Esophagus squamous epithelium (tissue), 5 donors: ENCODE data around the gene RIN3. TPM values are rescaled to one million over a fixed set of nuclear protein-coding genes. Genes with fewer than 3 reads are reported as not detected.
A peak's percentile ranks its signal among the peaks of the same experiment; 100 is the strongest.

Experiments used
- DNase-seq: peaks from one replicate; lab custom pipeline; 2025; lab: John Stamatoyannopoulos, UW
- H3K27ac ChIP-seq, 4 donors: fragments of 200-600 bp; sonication (generic); one replicate each; pipeline ENCODE4 v1.5.1; 2016 to 2019; ENCODE audit warnings: mild to moderate bottlenecking in 1 of 4
- H3K27me3 ChIP-seq, 4 donors: fragments of 200-600 bp; sonication (generic); 1 replicate in 3 of 4; 2 replicates in 1 of 4; pipeline versions ENCODE4 v1.5.1 to v1.6.0; 2017 to 2021; ENCODE audit warnings: antibody characterized with exemption in 1 of 4
- H3K36me3 ChIP-seq, 3 donors: fragments of 200-600 bp; sonication (generic); one replicate each; pipeline ENCODE4 v1.5.1; 2016 to 2019
- H3K4me1 ChIP-seq, 3 donors: fragments of 200-600 bp; sonication (generic); one replicate each; pipeline ENCODE4 v1.5.1; 2017 to 2019
- H3K4me3 ChIP-seq, 4 donors: fragments of 200-600 bp; sonication (generic); 1 replicate in 3 of 4; 2 replicates in 1 of 4; pipeline ENCODE4 v1.5.1; 2016 to 2019; ENCODE audit warnings: mild to moderate bottlenecking in 2 of 4, moderate library complexity in 1 of 4
- H3K9me3 ChIP-seq, 3 donors: fragments of 200-600 bp; sonication (generic); one replicate each; pipeline ENCODE4 v1.5.1; 2016 to 2019
- POLR2A ChIP-seq, 4 donors: fragments of 450-650 bp; IDR thresholded peaks; one replicate each; pipeline ENCODE4 v1.6.1; 2017; ENCODE audit warnings: antibody characterized with exemption in 4 of 4, mild to moderate bottlenecking in 4 of 4, moderate library complexity in 3 of 4
- WGBS, 2 donors: methylation state at CpG; one replicate each; pipeline ENCODE4 v1.1.5; 2018; 5-methylcytosine and 5-hydroxymethylcytosine counted together
- intact Hi-C: fragments of 100-400 bp; cut with DNase I; formaldehyde crosslinking; loops from one replicate; pipeline ENCODE4 v1.15.0; 2022
- total RNA-seq, 4 donors: library from RNA; depleted of rRNA; stranded (reverse); fragments of >200 nt; gene quantifications; one replicate each; pipeline ENCODE4 v1.1.0, GENCODE V29; 2016
- TF ChIP-seq, protein P1 (sequence below), 6 experiments: fragments of 450-650 bp in 4 of 6; fragments of 200-600 bp in 2 of 6; sonication (generic) in 2 of 6; IDR thresholded peaks; one replicate each; pipeline ENCODE4 v1.5.1; 2016 to 2019; ENCODE audit warnings: antibody characterized with exemption in 6 of 6, mild to moderate bottlenecking in 4 of 6, moderate library complexity in 4 of 6
- donor health status: DM: yes; HTN: yes; CAD: no.

RIN3 gene
- total RNA-seq, 4 donors from 2014 or later = 1.9 to 9.7 (median 4.4) TPM

DNA sequence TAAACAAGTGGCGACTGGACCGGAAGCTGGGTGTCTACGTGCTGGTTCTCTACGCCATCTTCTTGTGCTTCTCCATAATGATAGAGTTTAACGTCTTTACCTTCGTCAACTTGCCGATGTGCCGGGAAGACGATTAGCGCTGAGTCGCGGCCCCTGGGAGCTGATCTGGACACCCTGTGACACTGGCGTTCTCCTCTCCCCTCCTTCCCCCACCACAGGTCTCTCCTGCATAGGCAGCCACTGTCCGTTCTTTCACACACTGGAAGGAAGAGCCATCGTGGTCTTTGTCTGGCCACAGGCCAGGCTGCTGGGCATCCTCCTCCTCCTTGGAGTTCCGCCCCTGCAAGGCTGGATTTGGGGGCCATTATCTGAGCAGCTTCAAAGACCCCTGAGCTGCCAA, 20.1 kb upstream of the RIN3 start:
- 91 to 98% methylated on average over 8 to 15 of the region's 16 CpGs for WGBS, 2 donors
- H3K4me1 ChIP-seq = no peaks in the 10 kb centered on the region
- H3K36me3 ChIP-seq = no peaks in the 10 kb centered on the region
- no peak for DNase-seq
- H3K9me3 ChIP-seq = no peaks in the 10 kb centered on the region
- intact Hi-C loops = no loop called here
- TF ChIP-seq, protein P1, sequence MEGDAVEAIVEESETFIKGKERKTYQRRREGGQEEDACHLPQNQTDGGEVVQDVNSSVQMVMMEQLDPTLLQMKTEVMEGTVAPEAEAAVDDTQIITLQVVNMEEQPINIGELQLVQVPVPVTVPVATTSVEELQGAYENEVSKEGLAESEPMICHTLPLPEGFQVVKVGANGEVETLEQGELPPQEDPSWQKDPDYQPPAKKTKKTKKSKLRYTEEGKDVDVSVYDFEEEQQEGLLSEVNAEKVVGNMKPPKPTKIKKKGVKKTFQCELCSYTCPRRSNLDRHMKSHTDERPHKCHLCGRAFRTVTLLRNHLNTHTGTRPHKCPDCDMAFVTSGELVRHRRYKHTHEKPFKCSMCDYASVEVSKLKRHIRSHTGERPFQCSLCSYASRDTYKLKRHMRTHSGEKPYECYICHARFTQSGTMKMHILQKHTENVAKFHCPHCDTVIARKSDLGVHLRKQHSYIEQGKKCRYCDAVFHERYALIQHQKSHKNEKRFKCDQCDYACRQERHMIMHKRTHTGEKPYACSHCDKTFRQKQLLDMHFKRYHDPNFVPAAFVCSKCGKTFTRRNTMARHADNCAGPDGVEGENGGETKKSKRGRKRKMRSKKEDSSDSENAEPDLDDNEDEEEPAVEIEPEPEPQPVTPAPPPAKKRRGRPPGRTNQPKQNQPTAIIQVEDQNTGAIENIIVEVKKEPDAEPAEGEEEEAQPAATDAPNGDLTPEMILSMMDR (IDR thresholded peaks at IDR 0.05) = no peak
- H3K4me3 ChIP-seq = no peak overlapping the region
- H3K27me3 ChIP-seq = no peaks in the 10 kb centered on the region
- no peak overlapping the region for H3K27ac ChIP-seq

DNA sequence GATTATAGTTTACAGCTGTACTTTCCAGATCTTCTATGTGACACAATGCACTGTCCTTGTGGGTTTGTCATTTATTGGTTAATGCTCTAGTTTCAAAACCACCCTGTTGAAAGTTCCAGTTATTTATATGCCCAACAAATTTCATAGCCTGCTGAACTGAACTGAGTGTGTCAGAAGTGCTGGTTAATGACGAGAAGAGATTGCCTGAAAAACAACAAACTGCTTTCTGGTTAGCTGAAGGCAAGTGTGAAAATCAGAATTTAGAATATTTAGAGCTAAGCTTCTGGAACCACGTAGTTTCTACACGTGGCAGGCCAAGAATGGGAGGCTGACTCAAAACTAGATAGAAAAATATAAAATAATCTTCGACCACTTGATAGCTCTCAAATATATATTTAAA, 19.1 kb upstream of the RIN3 start:
- no peaks in the 10 kb centered on the region for H3K4me1 ChIP-seq
- no peak for TF ChIP-seq POLR2A (IDR thresholded peaks at IDR 0.05)
- TF ChIP-seq, protein P1 (IDR thresholded peaks at IDR 0.05) = no peak
- intact Hi-C loops = no loop called here
- WGBS, 2 donors = 61 to 74% methylated on average over 4 of the region's 4 CpGs
- H3K36me3 ChIP-seq = no peaks in the 10 kb centered on the region
- no peaks in the 10 kb centered on the region for H3K9me3 ChIP-seq
- H3K27me3 ChIP-seq = no peaks in the 10 kb centered on the region
- no peak for DNase-seq
- no peak overlapping the region for H3K4me3 ChIP-seq
- H3K27ac ChIP-seq = no peak overlapping the region

DNA sequence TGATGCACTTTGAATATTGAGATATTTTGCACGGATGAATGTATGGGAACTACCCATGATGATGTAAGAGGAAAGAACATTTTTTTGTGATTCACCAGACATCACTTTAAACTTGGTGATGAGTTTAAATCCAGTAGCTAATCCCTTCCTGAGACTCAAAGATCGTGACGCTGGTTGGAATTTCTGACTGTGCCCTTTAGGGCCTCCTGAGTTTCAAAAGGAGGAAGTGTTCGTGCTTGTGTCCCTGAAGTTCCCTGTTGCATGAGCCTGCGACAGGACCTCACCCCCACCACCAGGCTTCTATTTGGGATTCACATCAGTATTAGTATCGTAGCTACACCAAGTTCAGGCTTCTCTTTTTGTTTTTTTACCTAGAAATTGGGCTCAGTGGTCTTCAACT, 18.6 kb upstream of the RIN3 start:
- TF ChIP-seq, protein P1 (IDR thresholded peaks at IDR 0.05) = peak in 1 of 6 experiments; percentile 24
- no peak for TF ChIP-seq POLR2A (IDR thresholded peaks at IDR 0.05)
- H3K4me1 ChIP-seq = no peaks in the 10 kb centered on the region
- H3K27ac ChIP-seq = no peak overlapping the region
- no peaks in the 10 kb centered on the region for H3K36me3 ChIP-seq
- no peak for DNase-seq
- WGBS, 2 donors = 40 to 52% methylated on average over 6 of the region's 6 CpGs
- H3K27me3 ChIP-seq = no peaks in the 10 kb centered on the region
- no peaks in the 10 kb centered on the region for H3K9me3 ChIP-seq
- no peak overlapping the region for H3K4me3 ChIP-seq
- intact Hi-C loops = no loop called here

DNA sequence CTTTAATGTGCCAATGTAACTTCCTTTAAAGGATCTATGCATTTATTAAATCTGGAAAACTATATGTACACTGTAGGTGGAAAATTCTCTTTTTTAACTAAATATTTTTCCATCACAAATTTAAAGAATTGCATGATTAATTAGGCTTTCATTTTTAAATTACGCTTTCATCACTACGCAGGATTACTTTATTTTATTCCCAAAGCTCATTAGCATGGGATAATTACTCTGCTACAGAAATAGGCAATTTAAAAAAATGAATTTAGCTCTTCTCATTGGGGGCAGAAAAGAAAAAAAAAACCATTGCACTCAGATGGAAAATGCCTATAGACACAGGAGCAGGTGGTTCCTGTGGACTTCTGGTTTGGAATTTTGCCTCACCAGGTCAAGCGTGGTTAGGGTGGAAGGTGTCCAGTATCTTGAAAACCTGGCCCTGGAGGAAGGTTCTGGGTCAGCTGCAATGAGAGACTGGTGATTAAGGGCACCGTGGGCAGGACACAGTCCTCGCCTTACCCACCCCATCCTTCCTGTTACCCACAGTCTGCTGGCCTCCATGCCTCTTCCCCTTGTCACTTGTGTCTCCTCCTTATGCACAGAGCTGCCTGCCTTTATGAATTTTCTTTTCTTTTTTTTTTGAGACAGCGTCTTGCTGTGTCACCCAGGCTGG, 17.3 kb upstream of the RIN3 start:
- no peaks in the 10 kb centered on the region for H3K27me3 ChIP-seq
- 66 to 75% methylated on average over 6 of the region's 6 CpGs for WGBS, 2 donors
- H3K4me3 ChIP-seq = no peak overlapping the region
- intact Hi-C loops = no loop called here
- no peaks in the 10 kb centered on the region for H3K9me3 ChIP-seq
- TF ChIP-seq, protein P1 (IDR thresholded peaks at IDR 0.05) = no peak
- TF ChIP-seq POLR2A (IDR thresholded peaks at IDR 0.05) = no peak
- no peak overlapping the region for H3K27ac ChIP-seq
- H3K4me1 ChIP-seq = no peaks in the 10 kb centered on the region
- H3K36me3 ChIP-seq = no peaks in the 10 kb centered on the region
- no peak for DNase-seq

DNA sequence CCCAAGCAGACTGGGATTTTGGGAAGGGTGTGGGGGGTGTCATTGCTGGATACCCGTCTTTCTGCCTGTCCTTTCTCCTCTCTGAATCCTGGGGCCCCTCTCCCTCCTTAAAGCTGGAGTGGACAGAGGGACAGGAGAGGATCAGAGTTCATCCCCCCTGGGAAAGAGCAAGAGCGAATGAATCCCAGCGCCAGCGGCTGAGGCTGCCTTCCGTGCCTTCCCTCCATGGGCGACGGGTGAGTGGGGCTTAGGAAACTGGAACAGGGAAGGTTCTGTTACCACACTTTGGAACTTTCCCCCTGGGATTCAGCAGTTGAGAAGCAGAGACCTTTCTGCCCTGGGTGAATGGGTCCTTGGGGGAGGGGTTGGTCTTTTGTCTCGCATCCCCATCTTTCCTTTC, 16.2 kb upstream of the RIN3 start:
- no peak for DNase-seq
- Histone ChIP-seq H3K27ac (no peak overlapping the region), H3K27me3 (no peaks in the 10 kb centered on the region), H3K4me1 (no peaks in the 10 kb centered on the region), H3K36me3 (no peaks in the 10 kb centered on the region), H3K4me3 (no peak overlapping the region), H3K9me3 (no peaks in the 10 kb centered on the region)
- intact Hi-C loops = no loop called here
- TF ChIP-seq, protein P1 (IDR thresholded peaks at IDR 0.05) = no peak
- 100% methylated on average over 1 of the region's 8 CpGs; no CpG with 5 or more reads in 1 of the 2 donors for WGBS, 2 donors
